ENCODE results near the gene CBFA2T2. TPM values are rescaled to one million over a fixed set of nuclear protein-coding genes. Genes with fewer than 3 reads are reported as not detected.
"Not testable (repeated sequence)": the region's sequence is repeated elsewhere in the genome, so short reads cannot be mapped to it uniquely, and the experiment has no call there.

The CBFA2T2 gene
- total RNA-seq, 1 donor from 2014 or later, result 19.6 TPM

DNA sequence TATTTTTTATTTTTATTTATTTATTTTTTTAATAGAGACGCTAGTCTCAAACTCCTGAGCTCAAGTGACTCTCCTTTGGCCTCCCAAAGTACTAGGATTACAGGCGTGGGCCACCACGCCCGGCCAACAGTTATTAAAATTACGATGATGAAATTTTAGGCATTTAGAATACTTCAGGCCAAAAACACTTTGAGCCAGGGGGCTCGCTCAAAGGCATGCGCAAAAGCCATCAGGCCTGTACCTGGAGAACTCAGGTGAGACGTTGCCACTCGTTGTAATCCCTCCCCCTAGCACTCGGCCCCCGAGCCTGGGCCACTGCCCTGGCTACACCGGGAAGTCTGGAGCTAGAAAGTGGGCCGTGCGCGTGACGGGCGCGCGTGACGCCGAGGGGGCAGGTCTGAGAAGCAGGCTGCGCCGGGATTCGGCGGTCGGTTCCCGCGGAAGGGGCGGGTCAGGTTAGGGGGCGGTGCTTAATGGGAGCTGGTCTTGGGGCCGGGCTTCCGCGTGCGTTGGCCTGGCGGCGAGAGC lies 337 bp upstream of the CBFA2T2 start:
- no peak for TF ChIP-seq CTCF (IDR thresholded peaks at IDR 0.05)
- Mint-ChIP-seq H3K27ac (ENCODE audit: unreplicated experiment) (peak overlapping the region; percentile 89), H3K36me3 (ENCODE audit: unreplicated experiment) (no peaks in the 10 kb centered on the region), H3K27me3 (ENCODE audit: unreplicated experiment) (no peaks in the 10 kb centered on the region), H3K4me3 (ENCODE audit: unreplicated experiment) (peak overlapping the region; percentile 77), H3K9me3 (ENCODE audit: unreplicated experiment) (no peaks in the 10 kb centered on the region), H3K4me1 (ENCODE audit: unreplicated experiment) (peaks cover 11% of the 10 kb centered on the region)
- peak; percentile 100 for DNase-seq (ENCODE audit: extremely low spot score, unreplicated experiment)

DNA sequence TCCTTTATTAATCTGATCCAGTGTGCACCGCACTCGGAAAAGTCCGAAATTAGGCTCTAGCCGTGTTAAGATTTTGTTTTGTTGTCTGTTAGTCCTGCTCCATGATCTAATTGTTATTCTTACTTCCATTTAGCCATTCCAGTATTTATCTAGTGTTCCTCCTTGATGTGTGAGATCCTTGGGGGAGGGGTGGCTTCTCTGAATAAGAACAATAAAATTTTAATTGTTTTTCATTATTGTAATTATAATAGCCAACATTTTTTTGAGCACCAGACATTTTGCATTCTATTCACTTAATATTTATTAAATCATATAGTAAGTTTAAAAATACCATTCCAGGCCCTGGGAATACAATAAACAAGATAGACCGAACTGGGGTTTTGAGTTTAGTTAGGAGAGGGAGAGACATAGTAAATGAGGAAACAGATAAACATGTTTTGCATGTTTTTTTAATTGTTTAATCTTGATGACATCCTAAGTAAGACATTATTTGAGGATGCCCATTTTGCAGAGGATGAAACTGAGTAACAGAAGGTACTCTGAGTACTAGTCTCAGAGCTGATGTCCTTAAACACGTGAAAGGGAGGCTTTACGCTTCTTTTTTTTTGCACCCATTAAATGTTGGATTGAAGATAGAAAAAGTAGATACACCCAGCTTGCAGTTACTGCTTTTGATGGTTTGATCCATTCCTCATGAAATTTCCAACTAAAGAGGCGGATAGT lies 1.2 kb downstream of the CBFA2T2 start:
- Mint-ChIP-seq H3K27me3 (ENCODE audit: unreplicated experiment) (no peaks in the 10 kb centered on the region), H3K4me3 (ENCODE audit: unreplicated experiment) (peak overlapping the region; percentile 81), H3K9me3 (ENCODE audit: unreplicated experiment) (no peaks in the 10 kb centered on the region), H3K4me1 (ENCODE audit: unreplicated experiment) (peaks cover 11% of the 10 kb centered on the region), H3K27ac (ENCODE audit: unreplicated experiment) (peak overlapping the region; percentile 75), H3K36me3 (ENCODE audit: unreplicated experiment) (no peaks in the 10 kb centered on the region)
- TF ChIP-seq CTCF (IDR thresholded peaks at IDR 0.05), result no peak
- no peak for DNase-seq (ENCODE audit: extremely low spot score, unreplicated experiment)

GRCh38 chr20:33493076-33493766 lies 3.3 kb downstream of the CBFA2T2 start:
- Mint-ChIP-seq H3K27ac (ENCODE audit: unreplicated experiment) (no peak overlapping the region), H3K36me3 (ENCODE audit: unreplicated experiment) (no peaks in the 10 kb centered on the region), H3K4me3 (ENCODE audit: unreplicated experiment) (no peak overlapping the region), H3K27me3 (ENCODE audit: unreplicated experiment) (no peaks in the 10 kb centered on the region), H3K4me1 (ENCODE audit: unreplicated experiment) (peaks cover 11% of the 10 kb centered on the region), H3K9me3 (ENCODE audit: unreplicated experiment) (no peaks in the 10 kb centered on the region)
- TF ChIP-seq CTCF (IDR thresholded peaks at IDR 0.05), result no peak
- DNase-seq (ENCODE audit: extremely low spot score, unreplicated experiment), result no peak

DNA sequence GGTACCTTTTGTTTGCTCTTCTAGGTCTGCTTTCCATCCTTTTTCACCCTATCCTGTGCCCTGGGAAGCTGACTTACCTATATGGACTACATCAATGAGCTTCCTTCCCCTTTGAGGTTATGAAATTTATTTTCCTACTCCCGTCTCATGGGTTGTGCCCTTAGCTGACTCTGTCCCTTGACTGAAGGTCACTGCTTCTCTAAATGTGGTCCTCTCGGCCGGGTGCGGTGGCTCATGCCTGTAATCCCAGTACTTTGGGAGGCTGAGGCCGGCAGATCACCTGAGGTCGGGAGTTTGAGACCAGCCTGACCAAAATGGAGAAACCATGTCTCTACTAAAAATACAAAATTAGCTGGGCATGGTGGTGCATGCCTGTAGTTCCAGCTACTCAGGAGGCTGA lies 6.9 kb downstream of the CBFA2T2 start:
- not testable (repeated sequence) for H3K36me3 Mint-ChIP-seq (ENCODE audit: unreplicated experiment); H3K27me3 Mint-ChIP-seq (ENCODE audit: unreplicated experiment); H3K4me1 Mint-ChIP-seq (ENCODE audit: unreplicated experiment); H3K9me3 Mint-ChIP-seq (ENCODE audit: unreplicated experiment); DNase-seq (ENCODE audit: extremely low spot score, unreplicated experiment); H3K27ac Mint-ChIP-seq (ENCODE audit: unreplicated experiment); H3K4me3 Mint-ChIP-seq (ENCODE audit: unreplicated experiment)

DNA sequence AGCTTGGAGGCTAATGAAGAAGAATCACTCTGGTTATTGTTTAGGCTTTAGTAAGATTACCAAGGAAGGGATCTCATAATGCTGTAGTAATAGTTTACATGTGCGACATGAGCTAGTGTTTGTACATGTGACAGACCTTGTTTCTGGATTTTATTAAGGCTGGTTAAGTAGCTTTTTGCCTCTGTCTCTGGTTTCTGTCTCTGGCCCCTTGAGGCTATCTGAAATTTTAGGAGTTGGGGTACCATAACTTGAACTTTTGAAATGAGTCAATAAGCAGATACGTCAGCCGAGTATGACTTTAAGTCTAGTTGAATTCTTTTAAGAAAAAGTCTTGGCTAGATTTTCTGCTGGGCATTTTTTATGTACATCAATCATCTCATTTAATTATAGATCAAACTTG lies 9.5 kb downstream of the CBFA2T2 start:
- no peaks in the 10 kb centered on the region for H3K27me3 Mint-ChIP-seq (ENCODE audit: unreplicated experiment)
- H3K36me3 Mint-ChIP-seq (ENCODE audit: unreplicated experiment), result no peaks in the 10 kb centered on the region
- peaks cover 7% of the 10 kb centered on the region for H3K4me1 Mint-ChIP-seq (ENCODE audit: unreplicated experiment)
- TF ChIP-seq CTCF (IDR thresholded peaks at IDR 0.05), result no peak
- H3K9me3 Mint-ChIP-seq (ENCODE audit: unreplicated experiment), result no peaks in the 10 kb centered on the region
- no peak overlapping the region for H3K4me3 Mint-ChIP-seq (ENCODE audit: unreplicated experiment)
- DNase-seq (ENCODE audit: extremely low spot score, unreplicated experiment), result no peak
- H3K27ac Mint-ChIP-seq (ENCODE audit: unreplicated experiment), result no peak overlapping the region
